ENCODE data around the gene SORCS2.

- TF ChIP-seq CTCF (CRISPR knock-in tag; IDR thresholded peaks at IDR 0.05) (no peak), ZUFSP (CRISPR knock-in tag; IDR thresholded peaks at IDR 0.05; ENCODE audit: borderline replicate concordance) (no peak), KLF16 (CRISPR knock-in tag; IDR thresholded peaks at IDR 0.05) (no peak), ZNF235 (CRISPR knock-in tag; IDR thresholded peaks at IDR 0.05; ENCODE audit: borderline replicate concordance) (no peak)
These were observed 529.7 kb downstream of the SORCS2 start for GRCh38 chr4:7721984-7722551.
